Mononuclear cell (primary cell): Measurements from ENCODE around the gene PRKRA. TPM values are rescaled to one million over a fixed set of nuclear protein-coding genes. Genes with fewer than 3 reads are reported as not detected.
"Not testable (repeated sequence)": the region's sequence is repeated elsewhere in the genome, so short reads cannot be mapped to it uniquely, and the experiment has no call there.

ENCODE experiments used
- H3K27me3 ChIP-seq: 2 replicates; pipeline ENCODE4 v1.6.0; 2011; ENCODE audit warnings: low read length, control low read depth; ENCODE audit not compliant: insufficient read depth
- H3K4me1 ChIP-seq: 2 replicates; pipeline ENCODE4 v1.5.1; 2011; ENCODE audit warnings: mild to moderate bottlenecking, low read length, control low read depth; ENCODE audit not compliant: insufficient read depth
- H3K4me3 ChIP-seq: 2 replicates; pipeline ENCODE4 v1.5.1; 2011; ENCODE audit warnings: mild to moderate bottlenecking, low read length, moderate library complexity
- H3K9me3 ChIP-seq: 2 replicates; pipeline ENCODE4 v1.5.1; 2011; ENCODE audit warnings: low read depth, mild to moderate bottlenecking, control low read depth, low read length
- total RNA-seq: library from RNA; depleted of rRNA; stranded (reverse); fragments of >200 nt; gene quantifications from one replicate; pipeline ENCODE4 v1.2.3, GENCODE V29; 2012

Gene PRKRA
- total RNA-seq, 1 donor = 89.5 TPM

DNA sequence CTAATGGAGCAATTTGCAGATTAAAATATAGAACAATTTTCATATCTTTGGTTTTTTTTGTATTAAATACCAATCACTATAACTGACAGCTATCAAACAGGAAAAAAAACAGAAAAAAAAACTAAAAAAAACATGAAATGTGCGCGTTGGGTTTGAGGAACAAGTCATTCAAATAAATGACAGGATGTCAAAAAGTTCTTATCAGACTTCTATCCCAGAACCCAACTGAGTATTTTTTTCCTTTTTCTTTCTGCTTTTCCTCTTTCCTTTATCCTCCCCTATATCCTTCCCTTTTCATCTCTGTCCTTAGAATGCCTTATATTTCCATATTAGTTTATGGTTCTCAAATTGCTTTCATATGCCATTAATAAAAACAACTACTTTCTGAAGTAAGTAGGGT is 14.3 kb downstream of the PRKRA start:
- H3K27me3 ChIP-seq = no peaks in the 10 kb centered on the region
- no peaks in the 10 kb centered on the region for H3K4me1 ChIP-seq
- H3K9me3 ChIP-seq = no peaks in the 10 kb centered on the region
- H3K4me3 ChIP-seq = no peak overlapping the region

DNA sequence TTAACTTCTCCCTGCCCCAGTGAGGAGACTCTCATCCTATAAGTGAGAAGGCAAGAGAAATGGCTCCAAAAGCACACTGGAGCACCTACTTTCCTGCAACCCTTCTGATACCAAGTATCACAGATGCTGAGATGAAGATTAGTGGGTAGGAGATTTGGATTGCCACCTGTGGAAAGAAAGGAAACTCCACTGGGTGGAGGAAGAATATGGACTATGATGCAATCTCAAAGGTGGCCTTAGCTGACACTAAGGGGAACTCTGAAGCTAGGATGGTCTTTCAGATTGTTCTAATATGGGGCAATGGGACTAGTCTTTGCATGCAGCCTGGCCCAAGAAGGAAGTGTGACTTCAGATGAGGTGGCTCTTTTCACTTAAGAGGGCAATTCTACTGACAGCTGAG is 21.6 kb downstream of the PRKRA start:
- Histone ChIP-seq H3K9me3 (peaks cover 7% of the 10 kb centered on the region), H3K27me3 (no peaks in the 10 kb centered on the region), H3K4me1 (no peaks in the 10 kb centered on the region), H3K4me3 (no peak overlapping the region)

DNA sequence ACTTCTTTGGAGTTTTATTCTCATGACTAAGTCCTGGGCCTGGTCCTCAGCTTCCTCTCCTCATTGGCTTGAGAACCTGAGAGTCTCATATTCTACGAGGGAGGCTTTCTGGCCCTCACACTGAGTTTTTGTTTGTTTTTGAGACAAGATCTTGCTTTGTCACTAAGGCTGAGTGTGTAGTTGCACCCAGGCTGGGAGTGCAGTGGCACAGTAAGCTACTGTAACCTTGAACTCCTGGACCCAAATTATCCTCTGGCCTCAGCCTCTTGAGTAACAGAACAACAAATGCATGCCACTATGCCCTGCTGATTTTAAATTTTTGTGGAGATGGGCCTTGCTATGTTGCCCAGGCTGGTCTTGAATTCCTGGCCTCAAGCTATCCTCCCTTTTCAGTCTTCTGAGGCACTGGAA is 22.6 kb downstream of the PRKRA start:
- H3K4me1 ChIP-seq = no peaks in the 10 kb centered on the region
- no peak overlapping the region for H3K4me3 ChIP-seq
- H3K9me3 ChIP-seq = peaks cover 7% of the 10 kb centered on the region
- H3K27me3 ChIP-seq = no peaks in the 10 kb centered on the region

DNA sequence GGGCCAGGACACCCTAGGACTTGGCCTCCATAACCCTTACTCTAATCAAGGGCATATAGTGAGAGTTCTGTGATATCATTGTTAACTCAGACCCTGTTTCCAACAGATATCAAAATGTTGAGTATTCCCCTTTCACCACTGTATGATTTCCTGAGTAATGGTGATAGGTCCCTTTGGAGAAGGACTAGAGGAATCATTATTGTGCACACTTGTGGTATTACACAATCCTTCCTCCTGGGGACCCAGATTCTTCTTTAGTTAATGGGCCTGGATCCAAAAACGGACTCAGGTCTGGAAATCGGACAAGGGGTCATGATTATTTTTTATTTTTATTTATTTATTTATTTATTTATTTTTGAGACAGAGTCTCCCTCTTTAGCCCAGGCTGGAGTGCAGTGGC is 23.5 kb downstream of the PRKRA start:
- Histone ChIP-seq H3K4me3 (no peak overlapping the region), H3K4me1 (no peaks in the 10 kb centered on the region), H3K9me3 (peaks cover 7% of the 10 kb centered on the region), H3K27me3 (no peaks in the 10 kb centered on the region)

DNA sequence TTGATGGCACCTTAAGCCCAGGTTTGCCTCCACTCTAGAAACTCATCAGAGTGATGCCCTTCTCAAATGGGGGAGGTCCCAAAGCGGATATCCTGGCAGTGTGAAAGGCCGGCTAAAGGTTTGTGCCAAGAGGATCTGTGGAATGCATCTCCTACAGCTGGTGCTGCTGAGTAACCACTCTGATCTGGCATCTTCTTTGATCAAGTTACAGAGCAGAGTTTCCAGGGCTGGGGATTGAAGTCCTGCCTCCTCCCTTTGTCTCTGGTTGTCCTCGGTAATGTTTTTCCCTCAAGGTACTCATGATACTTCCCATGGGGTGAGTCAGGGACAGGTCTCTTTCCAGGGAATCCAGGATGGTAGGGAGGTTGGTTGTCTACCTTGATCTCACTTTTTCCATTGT is 24.6 kb downstream of the PRKRA start:
- Histone ChIP-seq H3K4me1 (no peaks in the 10 kb centered on the region), H3K9me3 (peaks cover 7% of the 10 kb centered on the region), H3K27me3 (no peaks in the 10 kb centered on the region), H3K4me3 (no peak overlapping the region)

DNA sequence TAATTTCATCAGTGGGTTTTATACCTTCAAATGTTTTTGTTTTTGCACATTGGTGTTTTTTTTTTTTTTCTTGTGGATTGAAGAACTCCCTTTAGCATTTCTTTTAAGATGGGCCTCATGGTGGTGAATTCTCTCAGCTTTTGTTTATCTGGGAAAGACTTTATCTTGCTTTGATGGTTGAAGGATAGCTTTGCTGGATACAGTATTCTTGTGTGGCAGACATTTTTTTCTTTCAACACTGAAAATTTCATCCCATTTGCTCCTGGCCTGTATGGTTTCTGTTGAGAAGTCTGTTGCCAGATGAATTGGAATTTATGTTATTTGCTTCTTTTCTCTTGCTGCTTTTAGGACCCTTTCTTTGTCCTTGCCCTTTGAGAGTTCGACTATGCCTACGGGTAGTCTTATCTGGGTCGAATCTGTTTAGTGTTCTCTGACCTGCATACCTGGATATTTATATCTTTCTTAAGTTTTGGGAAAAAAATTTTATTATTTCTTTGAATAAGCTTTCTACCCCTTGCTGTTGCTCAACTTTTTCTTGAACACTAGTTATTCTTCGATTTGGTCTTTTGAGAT is 25.6 kb downstream of the PRKRA start:
- peaks cover 4% of the 10 kb centered on the region for H3K4me1 ChIP-seq
- H3K27me3 ChIP-seq = no peaks in the 10 kb centered on the region
- H3K4me3 ChIP-seq = no peak overlapping the region
- peaks cover 7% of the 10 kb centered on the region for H3K9me3 ChIP-seq

DNA sequence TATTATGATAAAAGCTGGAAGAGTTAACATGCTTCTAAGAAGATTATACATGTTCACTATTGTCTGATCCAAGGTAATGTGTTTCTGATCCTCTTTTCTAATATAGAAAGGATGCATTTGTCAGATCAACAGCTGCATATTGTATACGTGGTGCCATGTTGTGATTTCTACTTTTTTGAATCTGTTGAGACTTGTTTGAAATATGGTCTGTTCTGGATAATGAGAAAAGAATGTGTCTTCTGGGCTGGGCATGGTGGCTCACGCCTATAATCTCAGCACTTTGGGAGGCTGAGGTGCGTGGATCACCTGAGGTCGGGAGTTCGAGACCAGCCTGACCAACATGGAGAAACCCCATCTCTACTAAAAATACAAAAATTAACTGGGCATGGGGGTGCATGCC is 27.2 kb downstream of the PRKRA start:
- H3K27me3 ChIP-seq, H3K9me3 ChIP-seq, H3K4me3 ChIP-seq, H3K4me1 ChIP-seq: not testable (repeated sequence)

DNA sequence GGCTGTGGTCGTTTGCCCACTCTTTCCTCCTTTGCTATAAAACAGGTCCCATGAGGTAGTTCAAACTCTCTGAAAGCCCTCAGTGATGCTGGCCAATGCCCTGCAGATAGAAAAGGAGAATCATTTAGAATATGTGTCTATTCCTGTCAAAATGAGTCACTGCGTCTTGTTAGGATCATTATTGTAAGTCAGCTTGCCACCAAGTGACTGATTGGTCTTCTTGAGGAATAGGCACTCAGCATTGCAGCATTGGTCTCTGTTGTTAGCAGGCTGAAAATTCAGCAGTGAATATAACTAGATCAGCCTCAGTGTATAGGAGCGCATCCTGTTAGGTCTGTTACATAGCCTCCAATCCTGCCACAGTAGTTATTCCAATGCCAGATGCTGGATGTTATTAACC is 28.9 kb downstream of the PRKRA start:
- H3K4me3 ChIP-seq = no peak overlapping the region
- peaks cover 5% of the 10 kb centered on the region for H3K4me1 ChIP-seq
- H3K27me3 ChIP-seq = no peaks in the 10 kb centered on the region
- peaks cover 7% of the 10 kb centered on the region for H3K9me3 ChIP-seq

- Histone ChIP-seq H3K9me3 (peaks cover 6% of the 10 kb centered on the region), H3K4me3 (no peak overlapping the region), H3K4me1 (peaks cover 5% of the 10 kb centered on the region), H3K27me3 (no peaks in the 10 kb centered on the region)
These were observed 30.4 kb downstream of the PRKRA start for GRCh38 chr2:178420463-178420999.

GRCh38 chr2:178419123-178419522 is 31.9 kb downstream of the PRKRA start:
- Histone ChIP-seq H3K4me1 (peaks cover 15% of the 10 kb centered on the region), H3K27me3 (no peaks in the 10 kb centered on the region), H3K4me3 (no peak overlapping the region), H3K9me3 (no peaks in the 10 kb centered on the region)

GRCh38 chr2:178418426-178418825 is 32.5 kb downstream of the PRKRA start:
- Histone ChIP-seq H3K9me3 (no peaks in the 10 kb centered on the region), H3K4me3 (no peak overlapping the region), H3K4me1 (peaks cover 15% of the 10 kb centered on the region), H3K27me3 (no peaks in the 10 kb centered on the region)

DNA sequence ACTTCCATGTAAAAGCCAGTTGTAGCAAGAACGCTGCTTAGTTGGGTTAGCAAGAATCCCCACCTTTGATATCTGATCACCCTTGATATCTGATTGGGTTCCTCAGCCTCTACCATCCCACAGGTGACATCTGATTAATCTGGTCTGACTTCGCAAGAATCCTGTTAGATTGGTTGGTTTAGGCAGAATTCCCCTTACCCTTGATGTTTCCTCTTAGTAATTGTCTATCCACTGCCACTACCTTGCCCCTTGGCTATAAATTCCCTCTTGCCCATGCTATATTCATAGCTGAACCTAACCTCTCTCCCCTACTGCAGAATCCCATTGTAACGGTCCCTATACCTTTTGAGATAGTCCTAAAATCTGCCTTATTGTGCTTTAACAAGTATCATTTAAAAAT is 33.1 kb downstream of the PRKRA start:
- H3K4me3 ChIP-seq = no peak overlapping the region
- peaks cover 18% of the 10 kb centered on the region for H3K4me1 ChIP-seq
- H3K27me3 ChIP-seq = no peaks in the 10 kb centered on the region
- no peaks in the 10 kb centered on the region for H3K9me3 ChIP-seq

DNA sequence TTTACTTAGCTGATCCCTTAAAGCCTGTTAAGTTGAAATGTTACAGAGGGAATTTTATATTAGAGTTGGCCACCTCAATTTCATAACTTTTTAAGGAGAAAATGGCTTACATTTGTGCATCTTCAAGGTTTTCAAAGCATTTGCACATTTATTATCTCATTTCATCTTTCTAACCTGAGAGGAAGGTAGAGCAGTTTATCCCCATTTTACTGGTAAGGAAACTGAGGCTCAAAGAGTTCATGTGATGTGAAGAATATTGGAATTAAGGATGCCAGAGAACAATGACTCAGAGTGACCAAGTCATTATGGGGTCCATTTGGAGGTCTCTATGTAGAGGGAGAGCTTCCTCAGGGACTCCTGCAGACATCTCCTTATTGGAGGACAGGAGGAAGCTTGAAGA is 35.0 kb downstream of the PRKRA start:
- H3K4me3 ChIP-seq = no peak overlapping the region
- H3K4me1 ChIP-seq = peaks cover 19% of the 10 kb centered on the region
- H3K9me3 ChIP-seq = no peaks in the 10 kb centered on the region
- H3K27me3 ChIP-seq = no peaks in the 10 kb centered on the region

GRCh38 chr2:178414266-178415247 is 36.4 kb downstream of the PRKRA start:
- Histone ChIP-seq H3K4me3 (peak overlapping the region; percentile 64), H3K27me3 (no peaks in the 10 kb centered on the region)

DNA sequence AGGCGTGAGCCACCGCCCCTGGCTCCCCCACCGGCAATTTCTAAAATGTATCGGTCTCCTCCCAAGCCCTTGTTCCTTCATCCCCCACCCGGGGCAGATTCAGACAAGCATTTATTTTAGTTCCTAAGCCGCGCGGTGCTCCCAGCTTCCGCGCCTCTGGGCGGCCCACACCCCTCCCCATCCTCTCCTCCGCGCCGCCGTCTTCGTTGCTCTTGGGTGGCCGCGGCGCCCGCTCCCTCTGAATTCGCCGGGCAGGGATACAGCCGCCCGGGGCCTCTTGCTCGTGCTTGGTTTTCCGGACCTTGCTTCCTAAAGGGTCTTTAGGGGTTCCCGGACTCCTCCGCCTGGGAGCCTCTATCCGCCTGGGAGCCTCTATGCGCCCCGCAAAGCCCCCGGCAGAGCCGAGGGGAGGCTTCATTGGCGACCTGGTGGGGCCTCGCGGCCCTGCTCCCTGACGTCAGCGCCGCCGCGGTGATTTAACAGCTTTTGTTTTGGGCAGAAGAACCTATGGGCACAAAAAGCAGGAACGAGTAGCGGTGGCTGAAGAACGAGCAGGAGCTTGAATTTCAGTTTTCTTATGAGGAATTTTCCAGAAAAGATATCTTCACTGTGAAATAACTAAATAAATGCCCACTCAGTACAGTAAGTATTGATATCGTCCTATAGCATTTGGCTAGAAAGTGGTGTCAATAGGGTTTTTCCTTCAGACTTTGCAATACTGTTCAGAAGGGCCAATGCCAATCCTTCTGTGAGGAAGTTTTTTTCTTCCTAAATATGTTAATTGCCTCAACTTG is 37.3 kb downstream of the PRKRA start:
- Histone ChIP-seq H3K27me3 (no peaks in the 10 kb centered on the region), H3K9me3 (no peaks in the 10 kb centered on the region), H3K4me1 (peaks cover 14% of the 10 kb centered on the region), H3K4me3 (peak overlapping the region; percentile 64)

More at GRCh38 chr2:178414266-178415247, 36.4 kb downstream of the PRKRA start:
- peaks cover 14% of the 10 kb centered on the region for H3K4me1 ChIP-seq
- no peaks in the 10 kb centered on the region for H3K9me3 ChIP-seq
